Mononuclear cell (primary cell): ENCODE measurements around the gene TSHR. TPM values are rescaled to one million over a fixed set of nuclear protein-coding genes. Genes with fewer than 3 reads are reported as not detected.
"Not testable (repeated sequence)": the region's sequence is repeated elsewhere in the genome, so short reads cannot be mapped to it uniquely, and the experiment has no call there.

ENCODE experiments used
- H3K27me3 ChIP-seq: 2 replicates; pipeline ENCODE4 v1.6.0; 2011; ENCODE audit warnings: low read length, control low read depth; ENCODE audit not compliant: insufficient read depth
- H3K4me1 ChIP-seq: 2 replicates; pipeline ENCODE4 v1.5.1; 2011; ENCODE audit warnings: mild to moderate bottlenecking, low read length, control low read depth; ENCODE audit not compliant: insufficient read depth
- H3K4me3 ChIP-seq: 2 replicates; pipeline ENCODE4 v1.5.1; 2011; ENCODE audit warnings: mild to moderate bottlenecking, low read length, moderate library complexity
- H3K9me3 ChIP-seq: 2 replicates; pipeline ENCODE4 v1.5.1; 2011; ENCODE audit warnings: low read depth, mild to moderate bottlenecking, control low read depth, low read length
- total RNA-seq: library from RNA; depleted of rRNA; stranded (reverse); fragments of >200 nt; gene quantifications from one replicate; pipeline ENCODE4 v1.2.3, GENCODE V29; 2012

TSHR gene
- total RNA-seq, 1 donor = 0.21 TPM

- Histone ChIP-seq H3K27me3 (no peaks in the 10 kb centered on the region), H3K9me3 (no peaks in the 10 kb centered on the region), H3K4me1 (peaks cover 2% of the 10 kb centered on the region), H3K4me3 (no peak overlapping the region)
These were observed 46.0 kb downstream of the TSHR start for GRCh38 chr14:81001447-81001846.

- no peak overlapping the region for H3K4me3 ChIP-seq
- H3K4me1 ChIP-seq = no peaks in the 10 kb centered on the region
- H3K27me3 ChIP-seq = peaks cover 3% of the 10 kb centered on the region
- H3K9me3 ChIP-seq = no peaks in the 10 kb centered on the region
These were observed 49.2 kb downstream of the TSHR start for GRCh38 chr14:81004575-81004974.

DNA sequence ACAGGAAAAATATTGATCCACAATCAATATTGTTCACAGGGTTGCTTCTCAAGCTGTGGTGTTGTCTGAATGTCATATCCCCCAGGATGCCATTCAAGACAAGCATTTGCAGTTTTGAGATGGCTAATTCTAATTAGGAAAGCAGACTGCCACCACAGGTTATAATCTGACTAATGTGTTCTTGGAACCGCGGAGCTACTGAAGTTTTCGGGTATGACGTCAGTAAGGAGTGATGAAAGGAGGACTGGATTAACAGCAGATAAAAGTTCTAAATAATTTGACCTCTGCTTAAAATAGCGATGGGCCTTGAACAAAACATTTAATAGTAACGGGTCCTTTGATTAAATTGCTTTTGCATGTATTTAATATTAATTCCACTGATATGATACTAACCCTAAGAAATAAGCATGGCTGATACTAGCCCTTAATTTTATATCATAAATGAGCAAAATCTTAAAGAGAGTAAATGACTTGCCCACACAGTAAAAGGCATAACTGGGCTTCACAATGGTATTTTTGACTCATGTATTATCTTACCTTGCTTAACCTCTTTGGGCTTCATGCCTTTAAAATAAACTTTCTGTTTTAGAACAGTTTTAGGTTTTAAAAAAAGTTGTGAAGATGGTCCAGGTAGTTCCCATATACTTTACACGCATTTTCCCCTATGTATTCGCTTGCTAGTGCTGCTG, 50.3 kb downstream of the TSHR start:
- H3K4me1 ChIP-seq = no peaks in the 10 kb centered on the region
- H3K27me3 ChIP-seq = peaks cover 3% of the 10 kb centered on the region
- no peaks in the 10 kb centered on the region for H3K9me3 ChIP-seq
- no peak overlapping the region for H3K4me3 ChIP-seq

DNA sequence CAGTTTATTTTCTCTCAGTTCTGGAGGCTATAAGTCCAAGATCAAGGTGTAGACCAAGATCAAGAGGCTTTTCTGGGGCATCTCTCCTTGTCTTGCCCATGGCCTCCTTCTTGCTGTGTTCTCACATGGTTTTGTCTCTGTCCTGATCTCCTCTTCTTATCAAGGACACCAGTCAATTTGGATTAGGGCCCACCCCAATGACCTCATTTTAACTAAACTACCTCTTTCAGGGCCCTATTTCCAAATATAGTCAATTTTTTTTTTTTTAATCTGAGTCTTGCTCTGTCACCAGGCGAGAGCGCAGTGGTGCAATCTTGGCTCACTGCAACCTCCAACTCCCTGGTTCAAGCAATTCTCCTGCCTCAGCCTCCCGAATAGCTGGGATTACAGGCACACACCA, 50.8 kb downstream of the TSHR start:
- H3K4me1 ChIP-seq = no peaks in the 10 kb centered on the region
- no peak overlapping the region for H3K4me3 ChIP-seq
- H3K9me3 ChIP-seq = no peaks in the 10 kb centered on the region
- peaks cover 3% of the 10 kb centered on the region for H3K27me3 ChIP-seq

DNA sequence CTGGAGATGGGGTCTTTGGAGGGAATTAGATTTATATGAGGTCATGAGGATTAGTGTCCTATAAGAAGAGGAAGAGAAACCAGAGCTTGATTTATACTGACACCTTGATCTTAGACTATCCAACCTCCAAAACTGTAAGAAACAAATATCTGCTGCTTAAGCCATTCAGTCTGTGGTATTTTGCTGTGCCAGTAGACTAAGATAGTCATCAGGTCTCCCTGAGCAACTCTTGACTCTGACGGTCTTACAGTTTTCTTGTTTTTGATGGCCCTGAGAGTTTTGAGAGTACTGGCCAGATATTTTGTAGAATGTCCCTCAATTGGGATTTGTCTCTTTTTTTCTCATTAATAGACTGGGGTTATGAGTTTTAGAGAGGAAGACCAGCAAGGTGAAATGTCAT, 51.7 kb downstream of the TSHR start:
- Histone ChIP-seq H3K4me3 (no peak overlapping the region), H3K27me3 (peaks cover 3% of the 10 kb centered on the region), H3K9me3 (no peaks in the 10 kb centered on the region), H3K4me1 (no peaks in the 10 kb centered on the region)

DNA sequence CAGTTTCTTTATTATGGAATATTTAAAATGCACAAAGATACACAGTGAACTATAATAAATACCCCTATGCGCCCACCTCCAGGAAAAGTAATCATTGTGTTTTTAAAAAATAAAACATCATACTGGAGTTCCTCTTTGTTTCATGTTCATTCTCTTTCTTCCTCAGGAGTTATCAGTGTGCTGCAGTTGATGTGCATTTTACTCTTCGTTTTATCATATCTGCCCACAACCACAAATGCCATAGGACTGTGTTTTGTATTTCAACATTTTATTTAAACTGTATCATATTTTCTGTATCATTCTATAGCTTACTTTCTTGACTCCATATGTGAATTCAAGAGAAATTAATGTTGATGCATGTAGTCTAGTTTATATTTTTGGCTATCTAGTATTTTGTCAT, 53.9 kb downstream of the TSHR start:
- H3K27me3 ChIP-seq = peaks cover 3% of the 10 kb centered on the region
- no peaks in the 10 kb centered on the region for H3K9me3 ChIP-seq
- no peaks in the 10 kb centered on the region for H3K4me1 ChIP-seq
- H3K4me3 ChIP-seq = no peak overlapping the region

GRCh38 chr14:81018251-81018650, 62.8 kb downstream of the TSHR start:
- Histone ChIP-seq H3K9me3 (no peaks in the 10 kb centered on the region), H3K27me3 (no peaks in the 10 kb centered on the region), H3K4me3 (no peak overlapping the region), H3K4me1 (peaks cover 17% of the 10 kb centered on the region)

DNA sequence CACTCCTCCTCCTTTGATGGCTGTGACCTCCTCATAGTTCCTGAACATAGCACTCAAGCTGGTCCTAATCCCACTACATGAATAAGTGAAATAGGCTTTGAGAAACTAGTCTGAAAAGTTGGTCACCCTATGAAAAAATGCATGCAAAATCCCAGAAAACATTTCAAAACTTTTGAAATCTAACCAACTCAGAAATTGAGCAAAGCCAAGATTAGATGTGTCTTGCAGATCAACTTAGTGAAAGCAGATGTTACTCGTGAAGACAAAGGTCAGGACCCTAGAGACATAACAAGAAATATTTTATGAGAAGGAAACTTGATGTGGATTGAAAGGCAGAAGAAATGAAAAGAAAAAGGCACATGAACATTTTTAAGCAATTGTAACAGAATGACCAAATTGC, 63.3 kb downstream of the TSHR start:
- no peak overlapping the region for H3K4me3 ChIP-seq
- H3K9me3 ChIP-seq = no peaks in the 10 kb centered on the region
- H3K4me1 ChIP-seq = peaks cover 17% of the 10 kb centered on the region
- no peaks in the 10 kb centered on the region for H3K27me3 ChIP-seq

DNA sequence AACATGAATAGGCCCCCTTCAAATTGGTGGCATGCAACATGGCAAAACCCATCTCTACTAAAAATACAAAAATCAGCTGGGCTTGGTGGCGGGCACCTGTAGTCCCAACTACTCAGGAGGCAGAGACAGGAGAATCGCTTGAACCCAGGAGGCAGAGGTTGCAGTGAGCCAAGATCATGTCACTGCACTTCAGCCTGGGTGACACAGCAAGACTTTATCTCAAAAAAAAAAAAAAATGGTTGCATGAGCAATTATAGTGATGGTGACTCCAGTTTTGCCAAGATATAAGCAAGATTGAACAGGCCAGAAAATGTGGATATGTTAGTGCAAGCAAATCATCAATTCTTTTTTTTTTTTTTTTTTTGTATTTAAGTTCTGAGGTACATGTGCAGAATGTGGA, 63.7 kb downstream of the TSHR start:
- H3K9me3 ChIP-seq = not testable (repeated sequence)

GRCh38 chr14:81023095-81023710, 67.8 kb downstream of the TSHR start:
- Histone ChIP-seq H3K9me3 (no peaks in the 10 kb centered on the region), H3K4me3 (no peak overlapping the region), H3K27me3 (no peaks in the 10 kb centered on the region), H3K4me1 (peaks cover 9% of the 10 kb centered on the region)

More for the DNA sequence above, 63.7 kb downstream of the TSHR start:
- H3K4me1 ChIP-seq = peaks cover 17% of the 10 kb centered on the region
- H3K4me3 ChIP-seq, H3K27me3 ChIP-seq: not testable (repeated sequence)

GRCh38 chr14:81028461-81028860, 73.0 kb downstream of the TSHR start:
- Histone ChIP-seq H3K4me3 (no peak overlapping the region), H3K27me3 (no peaks in the 10 kb centered on the region), H3K9me3 (no peaks in the 10 kb centered on the region), H3K4me1 (peaks cover 5% of the 10 kb centered on the region)

DNA sequence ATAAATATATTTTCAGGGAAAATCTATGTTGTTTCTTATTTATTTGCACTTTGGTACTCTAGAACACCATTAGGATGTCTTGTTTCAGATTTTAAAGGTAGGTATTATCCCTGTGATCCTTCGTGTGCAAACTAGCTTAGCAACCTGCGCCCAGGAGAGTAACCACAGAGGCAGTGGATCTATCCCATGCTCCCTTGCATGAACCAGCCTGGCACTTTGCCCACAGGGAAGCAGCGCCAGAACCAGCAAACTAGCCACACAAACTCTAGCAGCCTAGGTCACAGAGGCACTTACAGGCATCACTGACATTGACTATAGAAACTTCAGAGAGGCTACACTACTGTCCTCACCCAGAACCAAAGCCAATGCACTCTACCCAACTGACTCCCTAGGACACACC, 76.1 kb downstream of the TSHR start:
- H3K9me3 ChIP-seq = peaks cover 8% of the 10 kb centered on the region
- H3K4me3 ChIP-seq = no peak overlapping the region
- H3K27me3 ChIP-seq = no peaks in the 10 kb centered on the region
- peaks cover 14% of the 10 kb centered on the region for H3K4me1 ChIP-seq

DNA sequence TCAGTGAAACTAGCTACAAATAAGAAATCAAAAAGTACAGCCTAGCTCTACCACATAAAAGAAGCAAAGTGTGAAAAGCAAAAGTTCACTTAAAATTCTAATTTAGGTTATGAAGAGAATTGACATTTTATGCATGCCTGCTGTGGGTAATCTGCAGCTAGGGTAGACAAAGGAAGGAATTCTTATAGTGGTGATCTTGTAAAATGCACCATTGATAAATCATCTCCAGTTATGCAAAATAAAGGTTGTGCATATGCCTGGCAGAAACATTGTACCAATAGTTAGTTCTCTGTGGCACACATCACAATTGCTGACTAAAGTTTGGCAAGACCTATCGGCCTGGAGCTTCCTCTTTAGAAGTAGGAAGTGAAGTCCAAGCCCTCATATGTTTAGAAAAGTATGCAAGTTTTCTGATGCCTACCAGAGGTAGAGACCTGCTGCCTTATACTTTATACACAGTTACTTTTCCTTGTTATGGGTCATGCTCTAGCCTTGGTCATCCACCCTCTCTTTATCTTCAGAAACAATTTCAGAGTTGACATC, 78.3 kb downstream of the TSHR start:
- H3K4me3 ChIP-seq = no peak overlapping the region
- H3K27me3 ChIP-seq = no peaks in the 10 kb centered on the region
- peaks cover 14% of the 10 kb centered on the region for H3K4me1 ChIP-seq
- H3K9me3 ChIP-seq = peaks cover 10% of the 10 kb centered on the region

DNA sequence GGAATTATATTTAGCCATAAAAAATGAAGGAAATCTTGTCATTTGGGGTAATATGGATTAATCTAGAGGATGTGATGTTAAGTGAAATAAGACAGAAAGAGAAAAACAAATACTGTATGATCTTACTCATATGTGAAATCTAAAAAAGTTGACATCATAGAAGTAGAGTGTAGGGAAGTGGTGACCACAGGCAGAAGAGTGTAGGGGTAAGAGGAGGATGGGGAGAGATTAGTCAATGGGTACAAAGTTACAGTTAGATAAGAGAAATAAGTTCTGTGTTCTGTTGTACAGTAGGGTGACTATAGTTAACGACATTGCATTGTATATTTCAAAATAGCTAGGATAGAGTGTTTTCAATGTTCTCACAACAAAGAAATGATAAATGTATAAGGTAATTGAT, 87.0 kb downstream of the TSHR start:
- H3K4me3 ChIP-seq = no peak overlapping the region
- no peaks in the 10 kb centered on the region for H3K27me3 ChIP-seq
- H3K4me1 ChIP-seq = no peaks in the 10 kb centered on the region
- H3K9me3 ChIP-seq = peaks cover 4% of the 10 kb centered on the region

DNA sequence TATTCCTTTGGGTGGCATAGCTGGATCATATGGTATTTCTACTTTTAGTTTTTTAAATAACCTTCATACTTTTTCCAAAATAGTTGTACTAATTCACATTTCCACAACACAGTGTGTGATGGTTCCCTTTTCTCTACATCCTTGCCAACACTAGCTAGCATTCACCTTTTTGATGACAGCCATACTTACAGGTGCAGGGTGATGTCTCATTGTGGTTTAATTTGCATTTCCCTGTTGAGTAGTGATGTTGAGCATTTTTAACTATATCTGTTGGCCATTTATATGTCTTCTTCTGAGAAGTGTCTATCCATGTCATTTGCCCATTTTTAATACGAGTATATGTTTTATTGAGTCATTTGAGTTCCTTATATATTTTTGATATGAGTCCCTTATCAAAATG, 96.1 kb downstream of the TSHR start:
- no peak overlapping the region for H3K4me3 ChIP-seq

DNA sequence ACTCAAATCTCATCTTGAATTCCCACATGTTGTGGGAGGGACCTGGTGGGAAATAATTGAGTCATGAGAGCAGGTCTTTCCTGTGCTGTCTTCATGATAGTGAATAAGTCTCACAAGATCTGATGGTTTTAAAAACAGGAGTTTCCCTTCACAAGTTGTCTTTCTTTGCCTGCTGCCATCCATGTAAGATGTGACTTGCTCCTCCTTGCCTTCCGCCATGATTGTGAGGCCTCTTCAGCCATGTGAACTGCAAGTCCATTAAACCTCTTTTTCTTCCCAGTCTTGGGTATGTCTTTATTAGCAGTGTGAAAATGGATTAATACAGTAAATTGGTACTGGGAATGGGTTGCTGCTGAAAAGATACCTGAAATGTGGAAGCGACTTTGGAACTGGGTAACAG, 98.6 kb downstream of the TSHR start:
- H3K27me3 ChIP-seq, H3K9me3 ChIP-seq, H3K4me1 ChIP-seq, H3K4me3 ChIP-seq: not testable (repeated sequence)

More for the DNA sequence above, 96.1 kb downstream of the TSHR start:
- H3K27me3 ChIP-seq = no peaks in the 10 kb centered on the region
- H3K9me3 ChIP-seq = no peaks in the 10 kb centered on the region
- H3K4me1 ChIP-seq = no peaks in the 10 kb centered on the region
